Testis (tissue), 2 donors: ENCODE results near the gene HS6ST3.

ENCODE experiments used
- POLR2A ChIP-seq: fragments of 450-650 bp; IDR thresholded peaks from one replicate; pipeline ENCODE4 v1.6.1; 2017; ENCODE audit warnings: antibody characterized with exemption, mild to moderate bottlenecking, moderate library complexity
- TF ChIP-seq, protein P1 (sequence below), 3 experiments: fragments of 450-650 bp in 2 of 3; fragments of 200-600 bp in 1 of 3; sonication (generic) in 1 of 3; IDR thresholded peaks; one replicate each; pipeline ENCODE4 v1.5.1; 2016 to 2019; ENCODE audit warnings: antibody characterized with exemption in 3 of 3, mild to moderate bottlenecking in 2 of 3, moderate library complexity in 1 of 3

DNA sequence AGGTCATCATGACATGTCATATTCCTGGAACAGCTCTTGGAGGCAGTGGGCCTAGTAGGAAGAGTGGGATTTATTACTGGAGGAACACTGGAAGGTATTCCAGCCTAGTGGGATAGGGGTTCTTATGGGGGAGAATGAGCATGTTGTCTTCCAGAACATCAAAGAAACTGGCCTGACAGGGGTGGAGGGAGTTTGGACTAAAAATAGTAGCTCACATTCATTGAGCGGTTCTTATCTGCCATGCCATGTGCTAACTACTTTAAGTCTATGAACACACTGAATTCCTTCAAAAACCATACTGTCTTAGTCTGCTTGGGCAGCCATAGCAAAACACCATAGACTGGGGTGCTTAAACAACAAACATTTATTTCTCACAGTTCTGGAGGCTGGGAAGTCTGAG, 413.6 kb downstream of the HS6ST3 start:
- TF ChIP-seq POLR2A, result no peak
- TF ChIP-seq, protein P1, sequence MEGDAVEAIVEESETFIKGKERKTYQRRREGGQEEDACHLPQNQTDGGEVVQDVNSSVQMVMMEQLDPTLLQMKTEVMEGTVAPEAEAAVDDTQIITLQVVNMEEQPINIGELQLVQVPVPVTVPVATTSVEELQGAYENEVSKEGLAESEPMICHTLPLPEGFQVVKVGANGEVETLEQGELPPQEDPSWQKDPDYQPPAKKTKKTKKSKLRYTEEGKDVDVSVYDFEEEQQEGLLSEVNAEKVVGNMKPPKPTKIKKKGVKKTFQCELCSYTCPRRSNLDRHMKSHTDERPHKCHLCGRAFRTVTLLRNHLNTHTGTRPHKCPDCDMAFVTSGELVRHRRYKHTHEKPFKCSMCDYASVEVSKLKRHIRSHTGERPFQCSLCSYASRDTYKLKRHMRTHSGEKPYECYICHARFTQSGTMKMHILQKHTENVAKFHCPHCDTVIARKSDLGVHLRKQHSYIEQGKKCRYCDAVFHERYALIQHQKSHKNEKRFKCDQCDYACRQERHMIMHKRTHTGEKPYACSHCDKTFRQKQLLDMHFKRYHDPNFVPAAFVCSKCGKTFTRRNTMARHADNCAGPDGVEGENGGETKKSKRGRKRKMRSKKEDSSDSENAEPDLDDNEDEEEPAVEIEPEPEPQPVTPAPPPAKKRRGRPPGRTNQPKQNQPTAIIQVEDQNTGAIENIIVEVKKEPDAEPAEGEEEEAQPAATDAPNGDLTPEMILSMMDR (IDR thresholded peaks at IDR 0.05), result no peak
